DND-41 (cell line): Measurements from ENCODE around the gene PSME2.

Experiments used
- ATAC-seq: fragments of 200-7000 bp; cut with Tn5 transposase; 3 replicates; pipeline ENCODE4 v1.9.1; 2021; ENCODE audit warnings: low read depth; ENCODE audit not compliant: insufficient read depth
- DNase-seq: peaks from one replicate; pipeline ENCODE4 v3.0.0-alpha.2; 2020
- H2AFZ ChIP-seq: 2 replicates; pipeline ENCODE4 v1.6.0; 2012; ENCODE audit warnings: low read depth, low read length
- H3K27ac ChIP-seq: 2 replicates; pipeline ENCODE4 v1.5.1; 2012; ENCODE audit warnings: low read length, inconsistent platforms
- H3K27me3 ChIP-seq: fragments of 200-600 bp; sonication (generic); 2 replicates; pipeline ENCODE4 v1.6.0; 2012; ENCODE audit warnings: low read length, mild to moderate bottlenecking, inconsistent platforms; ENCODE audit not compliant: insufficient read depth, poor library complexity
- H3K36me3 ChIP-seq: 2 replicates; pipeline ENCODE4 v1.5.1; 2012; ENCODE audit warnings: low read length, inconsistent platforms; ENCODE audit not compliant: insufficient read depth
- H3K4me1 ChIP-seq: 2 replicates; pipeline ENCODE4 v1.5.1; 2012; ENCODE audit warnings: mild to moderate bottlenecking, low read length; ENCODE audit not compliant: insufficient read depth
- H3K4me2 ChIP-seq: 2 replicates; pipeline ENCODE4 v1.6.0; 2012; ENCODE audit warnings: mild to moderate bottlenecking, moderate library complexity, low read length, inconsistent platforms; ENCODE audit not compliant: insufficient read depth
- H3K4me3 ChIP-seq, 2 experiments: fragments of 200-600 bp in 1 of 2; shearing (Covaris generic) in 1 of 2; 2 replicates each; pipeline ENCODE4 v1.5.1; 2012 to 2016; ENCODE audit warnings: inconsistent platforms in 2 of 2, low read length in 2 of 2, mild to moderate bottlenecking in 2 of 2, low read depth in 1 of 2, moderate library complexity in 1 of 2
- H3K79me2 ChIP-seq: 2 replicates; pipeline ENCODE4 v1.6.0; 2012; ENCODE audit warnings: low read length, inconsistent platforms; ENCODE audit not compliant: insufficient read depth
- H3K9ac ChIP-seq: 2 replicates; pipeline ENCODE4 v1.6.0; 2012; ENCODE audit warnings: low read depth, mild to moderate bottlenecking, inconsistent platforms, low read length, moderate library complexity
- H3K9me3 ChIP-seq: 2 replicates; pipeline ENCODE4 v1.5.1; 2012; ENCODE audit warnings: low read length, moderate library complexity, mild to moderate bottlenecking, inconsistent platforms; ENCODE audit not compliant: insufficient read depth, severe bottlenecking
- H4K20me1 ChIP-seq: 2 replicates; pipeline ENCODE4 v1.6.0; 2012; ENCODE audit warnings: low read length; ENCODE audit not compliant: insufficient read depth
- CTCF ChIP-seq: IDR thresholded peaks from 2 replicates; pipeline ENCODE4 v1.5.1; 2012; ENCODE audit warnings: borderline replicate concordance, low read length, moderate library complexity, mild to moderate bottlenecking; ENCODE audit not compliant: poor library complexity, severe bottlenecking; ENCODE audit errors: extremely low read depth
- EZH2 ChIP-seq: IDR thresholded peaks from 3 replicates; pipeline ENCODE4 v1.6.1; 2012; ENCODE audit warnings: borderline replicate concordance, low read depth, mild to moderate bottlenecking, moderate library complexity, low read length, inconsistent platforms; ENCODE audit not compliant: severe bottlenecking

The PSME2 gene

DNA sequence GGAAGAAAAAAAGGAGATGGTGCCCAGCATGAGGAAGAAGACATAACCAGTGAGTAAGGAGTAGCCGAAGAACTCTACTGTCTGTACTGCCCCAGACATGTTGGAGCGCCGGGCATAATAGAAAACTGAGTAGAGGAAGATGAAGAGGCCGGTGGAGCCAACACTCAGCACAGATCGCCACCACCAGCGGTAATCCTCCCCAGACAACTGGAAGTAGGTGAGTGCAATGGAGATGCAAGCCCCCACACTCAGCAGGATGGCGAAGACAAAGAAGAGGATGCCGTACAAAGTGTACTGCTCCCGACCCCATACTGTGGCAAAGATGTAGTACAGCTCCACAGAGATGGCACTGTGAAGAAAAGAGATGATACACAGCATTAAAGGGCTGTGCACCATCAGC, 43.0 kb upstream of the PSME2 start:
- Histone ChIP-seq H3K27me3 (no peaks in the 10 kb centered on the region), H3K79me2 (peaks cover 41% of the 10 kb centered on the region), H3K4me3 (peak overlapping the region in 1 of 2 experiments; percentile 86; a peak in 1 of 4 replicates), H4K20me1 (peaks cover 9% of the 10 kb centered on the region; the same call in 1 of the 2 replicates), H3K4me2 (peak overlapping the region; percentile 92), H3K27ac (peak overlapping the region; percentile 72; the same call in 1 of the 2 replicates), H3K9me3 (no peaks in the 10 kb centered on the region), H3K9ac (peak overlapping the region; percentile 66), H3K4me1 (peaks cover 59% of the 10 kb centered on the region), H3K36me3 (peaks cover 54% of the 10 kb centered on the region), H2AFZ (peak overlapping the region; percentile 72; the same call in 1 of the 2 replicates)
- DNase-seq (no peak), ATAC-seq (no peak)
- TF ChIP-seq CTCF (no peak), EZH2 (no peak)

DNA sequence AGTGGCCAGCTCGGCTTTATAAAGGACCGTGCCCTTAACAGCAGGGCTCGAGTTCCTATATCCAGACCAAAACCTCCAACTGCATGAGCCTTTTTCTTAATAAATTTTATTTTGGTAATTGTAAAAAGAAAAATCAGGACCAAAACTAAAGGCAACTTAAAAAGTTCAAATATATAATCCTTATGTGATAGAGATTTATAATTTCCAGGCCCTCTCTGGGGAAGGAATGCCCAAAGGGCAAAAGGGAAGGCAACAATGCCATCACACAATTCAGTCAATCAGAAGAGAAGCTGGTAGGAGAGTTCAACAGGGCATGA, 42.6 kb upstream of the PSME2 start:
- H3K27me3 ChIP-seq = no peaks in the 10 kb centered on the region
- DNase-seq = no peak
- peak overlapping the region; percentile 92 for H3K4me2 ChIP-seq
- H3K4me3 ChIP-seq = peak overlapping the region; percentile 19 to 86; a peak in 3 of 4 replicates
- peak overlapping the region; percentile 72 for H2AFZ ChIP-seq
- ATAC-seq = no peak
- H3K79me2 ChIP-seq = peaks cover 37% of the 10 kb centered on the region
- peak overlapping the region; percentile 66 for H3K9ac ChIP-seq
- peaks cover 56% of the 10 kb centered on the region for H3K36me3 ChIP-seq
- peak overlapping the region; percentile 72 for H3K27ac ChIP-seq
- no peaks in the 10 kb centered on the region for H3K9me3 ChIP-seq
- H3K4me1 ChIP-seq = peaks cover 54% of the 10 kb centered on the region
- peaks cover 9% of the 10 kb centered on the region; the same call in 1 of the 2 replicates for H4K20me1 ChIP-seq
- no peak for TF ChIP-seq CTCF

DNA sequence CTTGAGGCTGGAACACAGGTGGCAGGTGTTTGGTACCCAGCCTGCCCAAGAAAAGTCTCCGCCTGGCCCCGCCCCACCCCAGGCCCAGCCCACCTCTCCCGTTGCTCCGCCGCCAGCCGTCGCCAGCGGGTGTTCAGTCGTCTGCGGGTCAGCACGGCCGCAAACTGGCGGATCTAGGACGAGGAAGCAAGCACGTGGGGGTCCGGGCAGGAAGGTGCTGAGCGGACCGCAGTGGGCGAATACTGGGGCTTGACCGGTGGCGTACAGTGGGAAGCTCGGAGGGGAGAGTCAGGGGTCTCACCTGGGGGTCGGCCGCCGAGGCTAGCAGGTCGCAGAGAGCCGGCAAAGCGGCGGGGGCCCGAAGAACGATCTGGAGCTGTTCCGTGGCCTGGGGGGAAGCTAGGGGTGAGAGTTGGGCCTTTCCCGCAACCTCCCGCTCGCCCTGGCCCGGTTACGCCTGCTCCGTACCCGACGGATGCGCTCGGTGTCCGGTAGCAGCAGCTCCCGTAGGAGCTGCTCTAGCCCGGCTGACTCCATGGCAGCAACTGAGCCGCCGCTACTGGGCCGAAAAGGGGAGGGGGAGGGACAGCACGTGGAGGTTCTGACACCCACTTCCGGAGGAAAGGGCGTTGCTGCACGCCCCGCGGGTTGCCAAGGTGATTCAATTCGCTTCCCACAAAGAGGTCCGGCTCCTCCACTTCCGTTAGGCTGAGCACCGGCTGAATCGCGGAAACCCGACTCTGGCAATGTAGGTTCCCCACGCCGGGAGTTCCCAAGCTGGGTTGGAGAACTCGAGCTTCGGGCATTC, 42.0 kb upstream of the PSME2 start, which contains the start of gene IPO4:
IPO4 (minus strand) TSS at position 566 of the 808 bp plus-strand sequence; CDS start at position 537, 29 bp downstream.
- H3K27me3 ChIP-seq = no peaks in the 10 kb centered on the region
- peak within 1 kb of the TSS; percentile 66 for H3K9ac ChIP-seq
- H3K9me3 ChIP-seq = no peaks in the 10 kb centered on the region
- peak; percentile 93 for ATAC-seq
- H3K36me3 ChIP-seq = peaks cover 60% of the 10 kb centered on the region
- H3K27ac ChIP-seq = peak within 1 kb of the TSS; percentile 72
- H3K4me2 ChIP-seq = peak within 1 kb of the TSS; percentile 92
- peak within 1 kb of the TSS; percentile 81 for H2AFZ ChIP-seq
- H3K4me1 ChIP-seq = peaks cover 51% of the 10 kb centered on the region
- H4K20me1 ChIP-seq = peaks cover 9% of the 10 kb centered on the region; the same call in 1 of the 2 replicates
- peak; percentile 97 for DNase-seq
- H3K79me2 ChIP-seq = peaks cover 34% of the 10 kb centered on the region
- TF ChIP-seq EZH2 = no peak
- TF ChIP-seq CTCF = no peak
- peak within 1 kb of the TSS; percentile 61 to 86; a peak in 3 of 4 replicates for H3K4me3 ChIP-seq
